ENCODE data around the gene SLC16A7. TPM values are rescaled to one million over a fixed set of nuclear protein-coding genes. Genes with fewer than 3 reads are reported as not detected.

Gene SLC16A7
- total RNA-seq, 4 donors from 2014 or later = 56.9 to 127 (median 64.9) TPM

- DNase-seq (ENCODE audit: low spot score) (no peak), ATAC-seq (ENCODE audit: low FRiP score) (no peak)
- TF ChIP-seq, protein P1, sequence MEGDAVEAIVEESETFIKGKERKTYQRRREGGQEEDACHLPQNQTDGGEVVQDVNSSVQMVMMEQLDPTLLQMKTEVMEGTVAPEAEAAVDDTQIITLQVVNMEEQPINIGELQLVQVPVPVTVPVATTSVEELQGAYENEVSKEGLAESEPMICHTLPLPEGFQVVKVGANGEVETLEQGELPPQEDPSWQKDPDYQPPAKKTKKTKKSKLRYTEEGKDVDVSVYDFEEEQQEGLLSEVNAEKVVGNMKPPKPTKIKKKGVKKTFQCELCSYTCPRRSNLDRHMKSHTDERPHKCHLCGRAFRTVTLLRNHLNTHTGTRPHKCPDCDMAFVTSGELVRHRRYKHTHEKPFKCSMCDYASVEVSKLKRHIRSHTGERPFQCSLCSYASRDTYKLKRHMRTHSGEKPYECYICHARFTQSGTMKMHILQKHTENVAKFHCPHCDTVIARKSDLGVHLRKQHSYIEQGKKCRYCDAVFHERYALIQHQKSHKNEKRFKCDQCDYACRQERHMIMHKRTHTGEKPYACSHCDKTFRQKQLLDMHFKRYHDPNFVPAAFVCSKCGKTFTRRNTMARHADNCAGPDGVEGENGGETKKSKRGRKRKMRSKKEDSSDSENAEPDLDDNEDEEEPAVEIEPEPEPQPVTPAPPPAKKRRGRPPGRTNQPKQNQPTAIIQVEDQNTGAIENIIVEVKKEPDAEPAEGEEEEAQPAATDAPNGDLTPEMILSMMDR (IDR thresholded peaks at IDR 0.05) = no peak
Measured at GRCh38 chr12:59579631-59580030, 16.2 kb upstream of the SLC16A7 start.

GRCh38 chr12:59580050-59580449 lies 15.8 kb upstream of the SLC16A7 start:
- DNase-seq (ENCODE audit: low spot score) (no peak), ATAC-seq (ENCODE audit: low FRiP score) (no peak)
- TF ChIP-seq, protein P1 (IDR thresholded peaks at IDR 0.05) = no peak

- no peak for ATAC-seq (ENCODE audit: low FRiP score)
- TF ChIP-seq, protein P1 (IDR thresholded peaks at IDR 0.05) = no peak
Measured at GRCh38 chr12:59583003-59583712, 12.7 kb upstream of the SLC16A7 start.

GRCh38 chr12:59587710-59588109 lies 8.1 kb upstream of the SLC16A7 start:
- ATAC-seq (ENCODE audit: low FRiP score) (no peak), DNase-seq (ENCODE audit: low spot score) (no peak)
- TF ChIP-seq, protein P1 (IDR thresholded peaks at IDR 0.05) = no peak

More at GRCh38 chr12:59583003-59583712, 12.7 kb upstream of the SLC16A7 start:
- DNase-seq (ENCODE audit: low spot score) = no peak

GRCh38 chr12:59593761-59594160 lies 2.1 kb upstream of the SLC16A7 start:
- DNase-seq (ENCODE audit: low spot score) = no peak
- ATAC-seq (ENCODE audit: low FRiP score) = no peak
- TF ChIP-seq, protein P1 (IDR thresholded peaks at IDR 0.05) = no peak

GRCh38 chr12:59594943-59595500 lies 807 bp upstream of the SLC16A7 start:
- TF ChIP-seq, protein P1 (IDR thresholded peaks at IDR 0.05) = no peak
- DNase-seq (ENCODE audit: low spot score) = no peak
- ATAC-seq (ENCODE audit: low FRiP score) = no peak

DNA sequence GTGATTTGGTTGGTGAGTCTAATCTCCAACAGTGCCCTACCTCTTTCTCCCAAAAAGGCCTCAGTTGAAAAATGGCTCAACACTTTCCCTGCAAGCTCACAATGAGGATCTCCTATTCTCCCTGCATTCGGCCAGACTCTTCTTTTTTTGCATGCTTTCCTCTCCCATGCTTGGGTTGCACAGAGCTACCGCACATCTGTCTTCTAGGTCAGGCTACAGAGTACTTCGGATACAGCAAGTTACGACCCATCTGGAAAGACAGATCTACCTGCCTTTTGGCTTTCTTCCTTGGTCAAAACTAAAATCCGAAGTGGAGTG lies 305 bp upstream of the SLC16A7 start:
- ATAC-seq (ENCODE audit: low FRiP score) (no peak), DNase-seq (ENCODE audit: low spot score) (no peak)
- TF ChIP-seq, protein P1 (IDR thresholded peaks at IDR 0.05) = no peak

Data from omental fat pad (tissue), 4 donors.